B cell (primary cell): Measurements from ENCODE around the gene FRMPD4.

Source experiments
- CTCF ChIP-seq: fragments of 200-600 bp; IDR thresholded peaks from one replicate; pipeline ENCODE4 v1.8.0; 2022; ENCODE audit warnings: antibody characterized with exemption, mild to moderate bottlenecking
- EZH2 ChIP-seq: IDR thresholded peaks from 2 replicates; pipeline ENCODE4 v1.6.1; 2012; ENCODE audit warnings: borderline replicate concordance, low read depth, mild to moderate bottlenecking, moderate library complexity, low read length; ENCODE audit not compliant: insufficient read depth, poor library complexity, severe bottlenecking

GRCh38 chrX:12460929-12461328 is 322.7 kb downstream of the FRMPD4 start:
- TF ChIP-seq CTCF = no peak
- no peak for TF ChIP-seq EZH2
